ENCODE data around the gene PCDHGA12.

The PCDHGA12 gene

DNA sequence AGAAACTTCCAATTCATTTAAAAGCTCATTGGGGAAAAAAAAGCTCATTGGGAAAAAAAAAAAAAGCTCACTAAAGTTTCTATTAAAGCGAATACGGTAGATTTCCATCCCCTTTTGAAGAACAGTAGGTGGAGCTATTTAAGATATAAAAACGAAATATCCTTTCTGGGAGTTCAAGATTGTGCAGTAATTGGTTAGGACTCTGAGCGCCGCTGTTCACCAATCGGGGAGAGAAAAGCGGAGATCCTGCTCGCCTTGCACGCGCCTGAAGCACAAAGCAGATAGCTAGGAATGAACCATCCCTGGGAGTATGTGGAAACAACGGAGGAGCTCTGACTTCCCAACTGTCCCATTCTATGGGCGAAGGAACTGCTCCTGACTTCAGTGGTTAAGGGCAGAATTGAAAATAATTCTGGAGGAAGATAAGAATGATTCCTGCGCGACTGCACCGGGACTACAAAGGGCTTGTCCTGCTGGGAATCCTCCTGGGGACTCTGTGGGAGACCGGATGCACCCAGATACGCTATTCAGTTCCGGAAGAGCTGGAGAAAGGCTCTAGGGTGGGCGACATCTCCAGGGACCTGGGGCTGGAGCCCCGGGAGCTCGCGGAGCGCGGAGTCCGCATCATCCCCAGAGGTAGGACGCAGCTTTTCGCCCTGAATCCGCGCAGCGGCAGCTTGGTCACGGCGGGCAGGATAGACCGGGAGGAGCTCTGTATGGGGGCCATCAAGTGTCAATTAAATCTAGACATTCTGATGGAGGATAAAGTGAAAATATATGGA is at the start of gene PCDHGA12:
PCDHGA12 (plus strand) TSS at position 176 of the 782 bp plus-strand sequence; CDS start at position 429, 253 bp downstream.
- peak; percentile 91 for DNase-seq (ENCODE audit: low read depth)
- H3K4me3 ChIP-seq (ENCODE audit: low read depth, low read length), result peak within 1 kb of the TSS; percentile 79
- TF ChIP-seq, protein P1, sequence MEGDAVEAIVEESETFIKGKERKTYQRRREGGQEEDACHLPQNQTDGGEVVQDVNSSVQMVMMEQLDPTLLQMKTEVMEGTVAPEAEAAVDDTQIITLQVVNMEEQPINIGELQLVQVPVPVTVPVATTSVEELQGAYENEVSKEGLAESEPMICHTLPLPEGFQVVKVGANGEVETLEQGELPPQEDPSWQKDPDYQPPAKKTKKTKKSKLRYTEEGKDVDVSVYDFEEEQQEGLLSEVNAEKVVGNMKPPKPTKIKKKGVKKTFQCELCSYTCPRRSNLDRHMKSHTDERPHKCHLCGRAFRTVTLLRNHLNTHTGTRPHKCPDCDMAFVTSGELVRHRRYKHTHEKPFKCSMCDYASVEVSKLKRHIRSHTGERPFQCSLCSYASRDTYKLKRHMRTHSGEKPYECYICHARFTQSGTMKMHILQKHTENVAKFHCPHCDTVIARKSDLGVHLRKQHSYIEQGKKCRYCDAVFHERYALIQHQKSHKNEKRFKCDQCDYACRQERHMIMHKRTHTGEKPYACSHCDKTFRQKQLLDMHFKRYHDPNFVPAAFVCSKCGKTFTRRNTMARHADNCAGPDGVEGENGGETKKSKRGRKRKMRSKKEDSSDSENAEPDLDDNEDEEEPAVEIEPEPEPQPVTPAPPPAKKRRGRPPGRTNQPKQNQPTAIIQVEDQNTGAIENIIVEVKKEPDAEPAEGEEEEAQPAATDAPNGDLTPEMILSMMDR (IDR thresholded peaks at IDR 0.05; ENCODE audit: insufficient read depth, low read depth, low read length, missing control alignments), result peak; percentile 75

DNA sequence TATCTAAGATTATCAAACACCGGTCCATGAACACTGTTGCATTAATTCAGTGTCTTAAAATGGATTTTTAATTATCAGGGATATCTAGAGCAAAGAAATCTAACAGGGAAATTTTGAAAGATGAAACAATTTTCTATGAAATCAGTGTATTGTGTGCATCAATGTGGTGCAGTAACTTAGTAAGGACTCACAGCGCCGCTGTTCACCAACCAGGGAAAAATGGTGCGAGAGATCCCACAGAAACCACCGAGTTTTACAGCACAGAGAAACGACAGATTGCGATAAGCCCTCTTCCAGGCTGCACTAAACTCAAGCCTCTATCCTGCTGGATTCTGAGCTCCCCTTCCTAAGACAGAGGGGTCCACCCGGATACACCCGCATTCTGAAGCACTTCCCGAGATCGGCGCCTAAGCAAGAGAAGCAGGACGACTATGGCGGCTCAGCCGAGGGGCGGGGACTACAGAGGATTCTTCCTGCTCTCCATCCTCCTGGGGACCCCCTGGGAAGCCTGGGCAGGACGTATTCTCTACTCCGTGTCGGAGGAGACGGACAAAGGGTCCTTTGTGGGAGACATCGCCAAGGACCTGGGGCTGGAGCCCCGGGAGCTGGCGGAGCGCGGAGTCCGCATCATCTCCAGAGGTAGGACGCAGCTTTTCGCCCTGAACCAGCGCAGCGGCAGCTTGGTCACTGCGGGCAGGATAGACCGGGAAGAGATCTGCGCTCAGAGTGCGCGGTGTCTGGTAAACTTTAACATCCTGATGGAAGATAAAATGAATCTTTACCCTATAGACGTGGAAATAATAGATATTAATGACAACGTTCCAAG is 47.6 kb upstream of the PCDHGA12 start, which contains the start of gene PCDHGA7:
PCDHGA7 (plus strand) TSS at position 274 of the 826 bp plus-strand sequence; CDS start at position 432, 158 bp downstream.
- no peak for DNase-seq (ENCODE audit: low read depth)
- TF ChIP-seq, protein P1 (IDR thresholded peaks at IDR 0.05; ENCODE audit: insufficient read depth, low read depth, low read length, missing control alignments), result no peak
- no peak within 1 kb of the TSS for H3K4me3 ChIP-seq (ENCODE audit: low read depth, low read length)

GRCh38 chr5:141383345-141383744 is 47.0 kb upstream of the PCDHGA12 start:
- DNase-seq (ENCODE audit: low read depth), result no peak
- TF ChIP-seq, protein P1 (IDR thresholded peaks at IDR 0.05; ENCODE audit: insufficient read depth, low read depth, low read length, missing control alignments), result no peak
- no peak overlapping the region for H3K4me3 ChIP-seq (ENCODE audit: low read depth, low read length)

- TF ChIP-seq, protein P1 (IDR thresholded peaks at IDR 0.05; ENCODE audit: insufficient read depth, low read depth, low read length, missing control alignments), result no peak
- H3K4me3 ChIP-seq (ENCODE audit: low read depth, low read length), result no peak overlapping the region
- no peak for DNase-seq (ENCODE audit: low read depth)
Measured at GRCh38 chr5:141384471-141385267, 45.6 kb upstream of the PCDHGA12 start.

- TF ChIP-seq, protein P1 (IDR thresholded peaks at IDR 0.05; ENCODE audit: insufficient read depth, low read depth, low read length, missing control alignments), result peak; percentile 55
- peak; percentile 65 for DNase-seq (ENCODE audit: low read depth)
- peak within 1 kb of the TSS; percentile 48 for H3K4me3 ChIP-seq (ENCODE audit: low read depth, low read length)
Measured at GRCh38 chr5:141387557-141388311, 42.6 kb upstream of the PCDHGA12 start, which contains the start of gene PCDHGB4. TSS of gene PCDHGB4 (plus strand) at chr5:141387698. CDS start at chr5:141387885, 187 bp downstream.

- no peak for DNase-seq (ENCODE audit: low read depth)
- TF ChIP-seq, protein P1 (IDR thresholded peaks at IDR 0.05; ENCODE audit: insufficient read depth, low read depth, low read length, missing control alignments), result no peak
- H3K4me3 ChIP-seq (ENCODE audit: low read depth, low read length), result no peak overlapping the region
Measured at GRCh38 chr5:141388661-141389060, 41.6 kb upstream of the PCDHGA12 start.
